Immature natural killer cell (primary cell): ENCODE results near the gene IZUMO2. TPM values are rescaled to one million over a fixed set of nuclear protein-coding genes. Genes with fewer than 3 reads are reported as not detected.
A peak's percentile ranks its signal among the peaks of the same experiment; 100 is the strongest.

ENCODE experiments used
- DNase-seq, 3 donors: peaks; one replicate each; pipeline ENCODE4 v3.0.0; 2022; ENCODE audit warnings: mixed read lengths in 1 of 3
- H3K27ac Mint-ChIP-seq, 6 donors: one replicate each; pipeline ENCODE4 v1.8.0; 2020; ENCODE audit warnings: mixed read lengths in 6 of 6, mild to moderate bottlenecking in 5 of 6, inconsistent platforms in 4 of 6, moderate library complexity in 3 of 6
- H3K27me3 Mint-ChIP-seq, 3 donors: one replicate each; pipeline ENCODE4 v1.8.0; 2020 to 2021; ENCODE audit warnings: low read depth in 3 of 3, mild to moderate bottlenecking in 3 of 3, mixed read lengths in 3 of 3, moderate library complexity in 3 of 3, inconsistent platforms in 1 of 3
- H3K36me3 Mint-ChIP-seq, 3 donors: one replicate each; pipeline ENCODE4 v1.8.0; 2020; ENCODE audit warnings: mixed read lengths in 3 of 3, inconsistent platforms in 2 of 3, mild to moderate bottlenecking in 2 of 3
- H3K4me1 Mint-ChIP-seq, 2 donors: one replicate each; pipeline ENCODE4 v1.8.0; 2020; ENCODE audit warnings: inconsistent platforms in 2 of 2, mild to moderate bottlenecking in 2 of 2, mixed read lengths in 2 of 2, moderate library complexity in 1 of 2
- H3K4me3 Mint-ChIP-seq, 5 donors: one replicate each; pipeline ENCODE4 v1.8.0; 2020; ENCODE audit warnings: mild to moderate bottlenecking in 5 of 5, mixed read lengths in 5 of 5, inconsistent platforms in 3 of 5, moderate library complexity in 3 of 5
- H3K9me3 Mint-ChIP-seq, 6 donors: one replicate each; pipeline ENCODE4 v1.8.0; 2020; ENCODE audit warnings: mild to moderate bottlenecking in 6 of 6, mixed read lengths in 6 of 6, inconsistent platforms in 4 of 6, moderate library complexity in 3 of 6
- polyA plus RNA-seq, 3 donors: library from polyadenylated mRNA; unstranded; fragments of 300-500 nt; fragmentation: Illumina TruSeq; gene quantifications; one replicate each; pipeline ENCODE4 v1.2.3, GENCODE V29; 2021

Gene IZUMO2
- not detected for polyA plus RNA-seq

DNA sequence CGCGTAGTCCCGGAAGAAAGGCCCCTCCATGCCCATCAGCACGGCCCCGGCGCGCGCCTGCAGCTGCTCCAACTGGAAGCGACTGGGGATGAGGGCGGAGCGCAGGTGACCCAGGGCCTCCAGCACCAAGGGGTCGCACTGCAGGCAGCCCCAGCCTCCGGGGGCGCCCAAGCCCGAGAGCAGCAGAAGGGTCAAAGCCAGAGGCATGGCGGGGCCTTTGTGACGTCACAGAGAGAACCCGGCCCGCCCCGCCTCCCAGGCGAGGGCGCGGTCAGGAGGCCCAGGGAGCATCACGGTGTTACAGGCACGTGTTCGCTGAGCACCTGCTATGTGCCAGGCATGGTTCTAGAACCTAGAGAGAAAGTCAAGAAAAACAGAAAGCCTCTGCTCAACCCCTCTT, at the start of gene IZUMO2:
IZUMO2 (minus strand) TSS at position 294 of the 400 bp plus-strand sequence; CDS start at position 207, 87 bp downstream.
- Mint-ChIP-seq H3K4me3 (no peak within 1 kb of the TSS), H3K9me3 (peaks cover 0 to 7% (median 0%) of the 10 kb centered on the region in 6 donors), H3K4me1 (no peaks in the 10 kb centered on the region), H3K27me3 (peaks cover 0 to 3% (median 2%) of the 10 kb centered on the region in 3 donors), H3K36me3 (no peaks in the 10 kb centered on the region), H3K27ac (no peak within 1 kb of the TSS)
- DNase-seq = no peak

DNA sequence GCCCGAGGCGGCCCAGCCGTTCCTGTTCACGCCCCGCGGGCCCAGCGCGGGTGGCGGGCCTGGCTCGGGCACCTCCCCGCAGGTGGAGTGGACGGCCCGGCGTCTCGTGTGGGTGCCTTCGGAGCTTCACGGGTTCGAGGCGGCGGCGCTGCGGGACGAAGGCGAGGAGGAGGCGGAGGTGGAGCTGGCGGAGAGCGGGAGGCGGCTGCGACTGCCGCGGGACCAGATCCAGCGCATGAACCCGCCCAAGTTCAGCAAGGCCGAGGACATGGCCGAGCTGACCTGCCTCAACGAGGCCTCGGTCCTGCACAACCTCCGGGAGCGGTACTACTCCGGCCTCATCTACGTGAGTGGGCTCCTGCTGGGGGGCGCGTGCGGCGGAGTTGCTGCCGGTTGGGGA, 47.3 kb upstream of the IZUMO2 start:
- no peaks in the 10 kb centered on the region for H3K36me3 Mint-ChIP-seq
- no peak overlapping the region for H3K27ac Mint-ChIP-seq
- no peaks in the 10 kb centered on the region for H3K4me1 Mint-ChIP-seq
- H3K4me3 Mint-ChIP-seq = no peak overlapping the region
- H3K27me3 Mint-ChIP-seq = peaks cover 5% of the 10 kb centered on the region in 3 donors
- no peak for DNase-seq
- H3K9me3 Mint-ChIP-seq = no peaks in the 10 kb centered on the region

DNA sequence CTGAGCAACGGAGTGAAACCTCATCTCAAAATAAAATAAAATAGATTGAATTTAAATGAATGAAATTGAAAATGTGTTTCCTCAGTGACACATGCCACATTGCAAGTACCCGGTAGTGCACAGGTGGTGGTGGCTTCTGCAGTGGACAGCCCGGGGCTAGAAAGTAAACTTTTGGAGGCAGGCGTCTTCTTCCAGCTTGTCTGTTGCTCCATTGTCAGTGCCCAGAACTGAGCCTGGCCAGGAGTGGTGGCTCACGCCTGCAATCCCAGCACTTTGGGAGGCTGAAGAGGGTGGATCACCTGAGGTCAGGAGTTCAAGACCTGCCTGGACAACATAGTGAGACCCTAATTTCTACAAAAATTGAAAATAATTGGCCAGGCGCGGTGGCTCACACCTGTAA, 46.0 kb upstream of the IZUMO2 start:
- no peaks in the 10 kb centered on the region for H3K9me3 Mint-ChIP-seq
- peaks cover 5 to 11% (median 5%) of the 10 kb centered on the region in 3 donors for H3K27me3 Mint-ChIP-seq
- H3K4me3 Mint-ChIP-seq = no peak overlapping the region
- H3K4me1 Mint-ChIP-seq = peaks cover 0 to under 1% of the 10 kb centered on the region in 2 donors
- no peaks in the 10 kb centered on the region for H3K36me3 Mint-ChIP-seq
- H3K27ac Mint-ChIP-seq = no peak overlapping the region
- DNase-seq = no peak

DNA sequence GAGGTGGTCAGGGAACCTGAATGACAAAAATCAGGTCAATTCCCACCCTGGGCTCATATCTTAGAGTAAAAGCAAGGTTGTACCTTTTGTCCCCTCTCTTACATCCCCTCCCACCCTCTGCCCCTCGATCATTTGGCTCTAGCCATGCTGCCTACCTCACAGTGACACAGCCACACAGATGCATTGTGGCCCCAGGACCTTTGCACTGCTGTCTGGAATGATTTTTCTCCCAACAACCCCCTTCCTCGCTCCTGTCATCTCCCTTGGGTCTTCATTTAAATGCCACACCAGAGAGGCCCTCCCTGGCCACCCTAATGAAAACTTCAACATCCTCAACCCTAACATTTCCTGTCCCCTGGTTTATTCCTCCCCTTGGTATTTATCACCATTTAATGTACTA, 44.6 kb upstream of the IZUMO2 start:
- H3K36me3 Mint-ChIP-seq = no peaks in the 10 kb centered on the region
- H3K27ac Mint-ChIP-seq = no peak overlapping the region
- H3K4me3 Mint-ChIP-seq = no peak overlapping the region
- H3K27me3 Mint-ChIP-seq = peaks cover 7 to 17% (median 10%) of the 10 kb centered on the region in 3 donors
- peaks cover 0 to 2% of the 10 kb centered on the region in 2 donors for H3K4me1 Mint-ChIP-seq
- H3K9me3 Mint-ChIP-seq = no peaks in the 10 kb centered on the region
- DNase-seq = no peak

DNA sequence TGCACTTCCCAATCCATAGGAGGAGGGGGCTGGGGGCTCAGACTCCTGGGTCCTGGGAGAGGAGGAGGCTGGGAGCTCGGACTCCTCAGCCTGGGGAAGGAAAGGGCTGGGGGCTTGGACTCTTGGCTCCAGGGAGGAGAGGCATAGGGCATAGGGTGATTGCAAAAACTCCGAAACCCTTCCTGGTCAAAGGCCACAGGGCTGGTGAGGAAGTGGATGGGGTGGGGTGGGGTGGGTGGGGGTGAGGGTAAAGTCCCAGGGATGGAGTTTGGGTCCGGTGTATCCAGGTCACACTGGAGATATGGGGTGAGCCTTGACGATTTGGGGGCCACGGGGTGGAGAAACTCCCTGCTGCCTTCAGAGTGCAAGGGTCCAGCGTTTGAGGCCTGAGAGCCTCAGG, 43.1 kb upstream of the IZUMO2 start:
- H3K36me3 Mint-ChIP-seq = no peaks in the 10 kb centered on the region
- peaks cover 9 to 23% (median 13%) of the 10 kb centered on the region in 3 donors for H3K27me3 Mint-ChIP-seq
- no peak overlapping the region for H3K4me3 Mint-ChIP-seq

DNA sequence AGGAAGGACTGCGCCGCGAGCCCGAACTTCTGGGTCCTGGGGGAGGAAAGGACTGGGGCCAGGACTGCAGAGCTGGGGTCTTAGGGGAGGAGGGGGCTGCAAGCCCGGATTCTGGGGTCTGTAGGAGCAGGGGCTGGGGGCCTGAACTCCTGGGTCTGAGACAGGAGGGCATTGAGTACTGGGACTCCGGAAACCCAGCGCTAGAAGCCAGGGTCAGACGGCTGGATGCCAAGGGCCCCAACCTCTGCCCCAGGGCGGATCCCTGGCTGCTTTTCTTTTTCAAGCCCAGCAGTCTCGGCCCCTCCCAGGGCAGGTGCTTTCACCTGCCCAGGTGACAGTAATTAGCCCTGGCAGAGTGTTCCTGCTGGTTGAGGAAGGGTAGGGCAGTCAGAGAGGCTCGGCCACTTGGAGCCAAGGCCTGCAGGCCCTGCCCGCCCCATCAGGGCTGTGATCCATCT, 42.6 kb upstream of the IZUMO2 start:
- Mint-ChIP-seq H3K36me3 (no peaks in the 10 kb centered on the region), H3K9me3 (no peaks in the 10 kb centered on the region), H3K4me1 (peaks cover 0 to 2% of the 10 kb centered on the region in 2 donors), H3K27me3 (peaks cover 9 to 23% (median 13%) of the 10 kb centered on the region in 3 donors), H3K27ac (no peak overlapping the region), H3K4me3 (no peak overlapping the region)
- no peak for DNase-seq

More for the DNA sequence above, 43.1 kb upstream of the IZUMO2 start:
- Mint-ChIP-seq H3K4me1 (peaks cover 0 to 2% of the 10 kb centered on the region in 2 donors), H3K9me3 (no peaks in the 10 kb centered on the region), H3K27ac (no peak overlapping the region)
- DNase-seq = no peak

DNA sequence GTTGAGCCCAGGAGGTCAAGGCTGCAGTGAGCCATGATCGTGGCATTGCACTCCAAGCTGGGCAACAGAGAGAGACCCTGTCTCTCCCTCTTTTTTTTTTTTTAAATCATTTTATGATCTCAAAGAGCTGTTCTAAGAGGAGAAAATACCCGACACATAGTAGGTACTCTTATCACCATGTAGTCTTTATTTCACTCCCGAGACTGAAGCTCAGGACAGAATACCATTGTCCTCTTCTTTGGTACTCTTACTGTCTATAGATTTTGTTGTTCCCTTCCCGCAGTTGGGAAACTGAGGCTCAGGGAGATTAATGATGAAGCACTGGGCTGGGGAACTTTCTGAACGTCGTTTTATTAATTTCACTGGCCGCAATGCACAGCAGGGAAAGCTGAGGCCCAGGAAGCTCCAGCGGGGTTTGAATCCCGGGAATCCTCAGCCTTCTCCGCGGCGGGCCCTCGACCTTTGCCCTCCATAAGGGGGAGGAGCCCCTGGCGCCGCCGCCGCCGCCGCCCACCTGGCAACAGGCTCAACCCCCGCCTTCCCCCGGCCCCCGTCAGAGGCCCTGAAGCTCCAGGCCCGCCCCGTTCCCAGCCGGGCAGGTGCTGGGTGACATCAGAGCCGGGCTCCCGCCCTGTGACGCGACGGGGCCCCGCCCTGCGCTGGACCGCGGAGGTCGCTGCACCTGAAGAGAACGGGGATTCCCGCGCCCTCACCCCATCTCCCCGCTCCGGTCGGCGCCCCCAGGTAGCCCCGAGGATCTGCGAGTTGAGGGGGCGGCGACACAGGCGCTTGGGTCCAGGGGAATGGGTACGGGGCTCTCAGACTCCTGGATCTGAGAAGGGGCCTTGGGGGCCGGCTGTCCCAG, 42.0 kb upstream of the IZUMO2 start:
- H3K9me3 Mint-ChIP-seq = no peaks in the 10 kb centered on the region

DNA sequence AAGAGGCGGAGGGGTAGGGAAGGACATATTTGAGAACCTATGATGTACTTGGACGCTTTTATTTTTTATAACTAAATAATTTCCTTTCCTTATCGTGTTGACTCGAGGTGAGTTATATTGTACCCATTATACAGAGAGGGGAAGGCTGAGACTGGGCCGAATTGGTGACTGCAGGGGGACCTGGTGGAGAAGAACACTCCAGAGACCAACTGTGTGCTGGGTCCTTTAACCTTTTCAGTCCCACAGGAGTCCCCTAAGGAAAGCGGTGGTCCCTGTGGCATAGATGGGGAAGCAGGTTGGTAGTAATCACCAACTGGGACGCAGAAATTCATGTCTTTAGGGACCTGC, 41.0 kb upstream of the IZUMO2 start:
- Mint-ChIP-seq H3K4me3 (peak overlapping the region in 1 of 5 donors; percentile 38), H3K36me3 (no peaks in the 10 kb centered on the region), H3K27ac (no peak overlapping the region), H3K27me3 (peaks cover 9 to 29% (median 13%) of the 10 kb centered on the region in 3 donors), H3K4me1 (peaks cover 0 to 2% of the 10 kb centered on the region in 2 donors), H3K9me3 (no peaks in the 10 kb centered on the region)
- no peak for DNase-seq

More for the DNA sequence above, 42.0 kb upstream of the IZUMO2 start:
- H3K4me3 Mint-ChIP-seq = no peak overlapping the region
- peaks cover 0 to 2% of the 10 kb centered on the region in 2 donors for H3K4me1 Mint-ChIP-seq
- peaks cover 9 to 27% (median 13%) of the 10 kb centered on the region in 3 donors for H3K27me3 Mint-ChIP-seq
- DNase-seq = no peak
- no peaks in the 10 kb centered on the region for H3K36me3 Mint-ChIP-seq
- H3K27ac Mint-ChIP-seq = no peak overlapping the region

DNA sequence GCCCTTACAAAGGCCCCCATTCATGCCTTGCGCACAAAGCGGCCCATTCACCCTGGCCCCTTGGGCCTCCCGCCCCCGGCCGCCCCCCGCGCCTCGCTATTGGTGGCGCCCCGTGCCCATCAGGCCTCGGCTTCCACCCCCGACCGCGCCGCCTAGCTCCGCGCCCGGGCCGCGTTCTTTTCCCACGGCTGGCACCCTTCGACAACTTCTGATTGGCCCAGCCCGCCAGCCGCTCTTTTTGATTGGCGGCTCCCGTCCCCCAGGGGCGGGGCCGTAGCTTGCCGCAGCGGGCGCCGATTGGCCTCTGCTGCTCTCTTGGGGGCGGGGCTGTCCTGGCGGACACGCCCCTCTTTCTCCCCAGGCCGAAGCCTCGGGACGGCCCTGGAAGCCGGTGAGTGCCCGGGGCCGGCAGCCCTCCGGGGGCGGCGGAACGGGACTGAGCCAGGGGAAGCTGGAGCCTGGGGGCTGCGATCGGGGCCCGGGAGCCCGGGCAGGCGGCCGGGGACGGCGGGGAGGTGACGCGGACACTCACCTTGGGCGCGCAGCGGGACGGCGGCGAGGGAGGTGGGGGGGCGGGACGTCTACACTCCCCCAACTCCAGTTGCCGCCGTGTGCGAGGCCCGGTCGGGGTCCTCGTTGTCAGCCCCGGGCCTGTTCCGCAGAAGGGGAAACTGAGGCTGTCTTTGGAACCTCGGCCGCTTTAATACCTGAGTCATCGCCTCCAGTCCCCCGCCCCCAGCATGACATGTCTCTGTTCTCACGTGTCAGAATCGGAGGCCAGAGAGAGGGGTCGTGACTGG, 40.4 kb upstream of the IZUMO2 start, which contains the start of gene MYH14:
MYH14 (plus strand) TSS at position 342 of the 800 bp plus-strand sequence. CDS start 6,744 bp downstream, outside the sequence.
- H3K27me3 Mint-ChIP-seq = peaks cover 9 to 30% (median 15%) of the 10 kb centered on the region in 3 donors
- H3K9me3 Mint-ChIP-seq = no peaks in the 10 kb centered on the region
- H3K27ac Mint-ChIP-seq = no peak within 1 kb of the TSS
- peak within 1 kb of the TSS in 2 of 5 donors; percentile 36 to 38 for H3K4me3 Mint-ChIP-seq
- peak; percentile 16 to 27 (median 18) for DNase-seq
- no peaks in the 10 kb centered on the region for H3K36me3 Mint-ChIP-seq
- H3K4me1 Mint-ChIP-seq = peaks cover 0 to 2% of the 10 kb centered on the region in 2 donors

DNA sequence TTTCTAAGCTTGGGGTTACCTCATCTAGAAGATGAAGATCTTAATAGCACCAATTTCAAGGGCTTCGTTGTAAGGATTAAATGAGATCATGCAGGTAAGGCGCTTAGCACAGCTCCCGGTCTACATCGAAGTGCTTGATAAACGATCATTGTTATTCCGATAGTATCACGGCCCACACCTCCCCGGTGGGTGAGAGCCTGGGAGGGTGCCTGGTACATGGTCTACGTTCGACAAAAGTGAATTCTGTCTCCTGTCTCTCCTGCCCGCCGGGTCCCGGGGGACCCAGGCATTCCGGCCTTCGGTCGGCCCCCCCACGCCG, 39.8 kb upstream of the IZUMO2 start:
- Mint-ChIP-seq H3K4me3 (peak overlapping the region in 1 of 5 donors; percentile 29), H3K4me1 (peaks cover 0 to 2% of the 10 kb centered on the region in 2 donors), H3K9me3 (no peaks in the 10 kb centered on the region), H3K27ac (no peak overlapping the region), H3K36me3 (no peaks in the 10 kb centered on the region), H3K27me3 (peaks cover 9 to 30% (median 16%) of the 10 kb centered on the region in 3 donors)
- no peak for DNase-seq

DNA sequence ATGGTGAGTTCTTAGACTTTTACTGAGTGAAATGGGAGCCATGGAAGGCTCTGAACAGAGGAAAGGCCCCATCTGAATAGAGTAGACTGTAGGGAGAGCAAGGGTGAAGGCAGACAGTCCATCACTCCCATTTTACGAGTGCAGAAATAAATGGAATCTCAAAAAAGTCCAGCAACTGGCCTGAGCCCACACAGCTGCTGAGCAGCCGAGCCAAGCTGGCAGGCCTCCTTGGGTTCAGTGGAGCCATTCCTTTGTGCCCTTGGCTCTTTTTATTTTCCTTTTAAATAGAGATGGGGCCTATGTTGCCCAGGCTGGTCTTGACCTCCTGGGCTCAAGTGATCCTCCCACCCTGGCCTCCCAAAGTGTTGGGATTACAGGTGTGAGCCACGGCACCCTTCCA, 39.3 kb upstream of the IZUMO2 start:
- Mint-ChIP-seq H3K9me3 (no peaks in the 10 kb centered on the region), H3K27ac (no peak overlapping the region), H3K27me3 (peaks cover 10 to 30% (median 13%) of the 10 kb centered on the region in 3 donors), H3K4me1 (peaks cover 0 to 2% of the 10 kb centered on the region in 2 donors), H3K4me3 (peak overlapping the region in 1 of 5 donors; percentile 7), H3K36me3 (no peaks in the 10 kb centered on the region)
- DNase-seq = no peak

DNA sequence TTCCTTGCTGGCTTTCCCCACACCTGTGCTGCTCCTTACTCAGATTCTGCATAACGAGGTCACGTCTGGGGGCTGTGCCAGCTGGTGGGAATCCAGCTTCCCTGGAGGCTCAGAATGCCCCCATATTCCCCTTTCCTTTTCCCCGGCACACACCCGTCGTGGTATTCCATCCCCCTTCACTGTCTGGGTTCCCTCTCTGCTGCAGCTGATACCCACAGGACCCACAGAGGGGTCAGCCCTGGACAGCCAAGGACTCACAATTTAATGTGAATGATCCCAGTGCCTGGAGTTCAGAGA, 36.1 kb upstream of the IZUMO2 start:
- H3K27ac Mint-ChIP-seq = no peak overlapping the region
- DNase-seq = no peak
- H3K27me3 Mint-ChIP-seq = peaks cover 7 to 19% (median 15%) of the 10 kb centered on the region in 3 donors
- no peak overlapping the region for H3K4me3 Mint-ChIP-seq
- H3K36me3 Mint-ChIP-seq = no peaks in the 10 kb centered on the region
- H3K4me1 Mint-ChIP-seq = peaks cover 0 to 2% of the 10 kb centered on the region in 2 donors
- no peaks in the 10 kb centered on the region for H3K9me3 Mint-ChIP-seq

DNA sequence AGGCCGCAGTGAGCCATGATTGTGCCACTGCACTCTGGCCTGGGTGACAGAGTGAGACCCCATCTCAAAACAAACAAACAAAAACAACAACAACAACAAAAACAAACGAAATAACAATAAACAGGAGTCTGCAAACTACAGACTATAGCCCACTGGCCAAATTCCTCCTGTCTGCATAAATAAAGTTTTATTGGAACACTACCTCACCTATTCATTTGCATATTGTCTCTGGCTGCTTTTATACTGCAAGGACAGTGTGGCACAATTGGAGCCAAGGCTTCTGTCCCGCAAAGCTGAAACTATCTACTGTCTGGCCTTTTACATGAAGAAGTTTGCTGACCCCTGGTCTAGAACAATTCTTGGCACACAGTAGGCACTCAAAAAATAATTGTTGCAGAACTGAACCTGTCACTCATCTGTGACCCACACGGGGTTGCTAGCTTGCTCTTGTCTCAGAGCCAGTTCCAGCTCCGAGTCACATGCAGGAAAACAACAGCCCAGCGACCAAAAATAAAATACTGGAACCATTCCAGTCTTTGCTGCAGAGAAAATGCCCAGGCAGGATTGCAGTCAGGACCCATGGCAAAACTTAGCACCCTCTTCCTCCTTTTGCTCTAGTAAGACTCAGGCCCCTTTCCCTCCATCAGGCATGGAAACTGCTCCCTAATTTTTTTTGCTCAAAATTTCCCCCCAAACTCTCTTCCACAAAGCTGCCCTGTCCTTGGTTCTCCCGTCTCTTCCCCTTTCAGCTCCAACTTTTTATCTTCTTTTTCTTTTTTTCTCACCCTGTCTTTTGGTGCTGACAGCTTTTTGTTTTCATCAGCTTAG, 35.6 kb upstream of the IZUMO2 start:
- DNase-seq = no peak
- Mint-ChIP-seq H3K27ac (no peak overlapping the region), H3K4me1 (no peaks in the 10 kb centered on the region), H3K36me3 (no peaks in the 10 kb centered on the region), H3K27me3 (peaks cover 7 to 16% (median 13%) of the 10 kb centered on the region in 3 donors), H3K4me3 (no peak overlapping the region), H3K9me3 (no peaks in the 10 kb centered on the region)
